GM19452 (cell line): Measurements from ENCODE around the gene MALSU1.

Experiments
- ATAC-seq: cut with Tn5 transposase; IDR thresholded peaks from one replicate; pipeline ENCODE4 v1.9.1; 2021; ENCODE audit not compliant: unreplicated experiment

MALSU1 gene

GRCh38 chr7:23298885-23299769 is at the start of gene MALSU1:
MALSU1 (plus strand) TSS chr7:23299339; CDS start chr7:23299353, 14 bp downstream.
- ATAC-seq: peak; percentile 99

- no peak for ATAC-seq
These were observed 49.7 kb upstream of the MALSU1 start for GRCh38 chr7:23249486-23249885.

- no peak for ATAC-seq
These were observed 45.0 kb upstream of the MALSU1 start for GRCh38 chr7:23254051-23254681.

GRCh38 chr7:23256731-23257130 is 42.4 kb upstream of the MALSU1 start:
- ATAC-seq: no peak

GRCh38 chr7:23260371-23260770 is 38.8 kb upstream of the MALSU1 start:
- no peak for ATAC-seq

- ATAC-seq: peak; percentile 58
These were observed 37.2 kb upstream of the MALSU1 start for GRCh38 chr7:23261843-23262452.

GRCh38 chr7:23264916-23265458 is 34.2 kb upstream of the MALSU1 start:
- peak; percentile 53 for ATAC-seq

GRCh38 chr7:23266918-23267317 is 32.2 kb upstream of the MALSU1 start:
- ATAC-seq: no peak

- no peak for ATAC-seq
These were observed 31.8 kb upstream of the MALSU1 start for GRCh38 chr7:23267357-23267756.

- ATAC-seq: no peak
These were observed 31.0 kb upstream of the MALSU1 start for GRCh38 chr7:23268167-23268566.

- ATAC-seq: no peak
These were observed 30.4 kb upstream of the MALSU1 start for GRCh38 chr7:23268746-23269145.

- ATAC-seq: no peak
These were observed 26.9 kb upstream of the MALSU1 start for GRCh38 chr7:23272275-23272674.

- peak; percentile 97 for ATAC-seq
These were observed 26.0 kb upstream of the MALSU1 start for GRCh38 chr7:23273141-23273599.

- ATAC-seq: no peak
These were observed 23.2 kb upstream of the MALSU1 start for GRCh38 chr7:23275912-23276311.

- ATAC-seq: no peak
These were observed 22.8 kb upstream of the MALSU1 start for GRCh38 chr7:23276376-23276775.

GRCh38 chr7:23276947-23277346 is 22.2 kb upstream of the MALSU1 start:
- no peak for ATAC-seq

GRCh38 chr7:23277359-23277989 is 21.7 kb upstream of the MALSU1 start:
- ATAC-seq: no peak

GRCh38 chr7:23279819-23280525 is 19.2 kb upstream of the MALSU1 start:
- ATAC-seq: no peak

- no peak for ATAC-seq
These were observed 16.1 kb upstream of the MALSU1 start for GRCh38 chr7:23283086-23283485.

GRCh38 chr7:23284871-23285270 is 14.3 kb upstream of the MALSU1 start:
- ATAC-seq: no peak
